ENCODE measurements around the gene ASPA.
A peak's percentile ranks its signal among the peaks of the same experiment; 100 is the strongest.
"Not testable (repeated sequence)": the region's sequence is repeated elsewhere in the genome, so short reads cannot be mapped to it uniquely, and the experiment has no call there.

Gene ASPA

GRCh38 chr17:3510090-3510489 lies 34.3 kb downstream of the ASPA start:
- no peak for DNase-seq

GRCh38 chr17:3511852-3512504 lies 36.2 kb downstream of the ASPA start:
- no peak for DNase-seq

- no peak for DNase-seq
These were observed 36.8 kb downstream of the ASPA start for GRCh38 chr17:3512505-3513171.

GRCh38 chr17:3513305-3514035 lies 37.7 kb downstream of the ASPA start:
- DNase-seq: peak in 1 of 4 experiments; percentile 14

GRCh38 chr17:3514167-3514566 lies 38.4 kb downstream of the ASPA start:
- DNase-seq: not testable (repeated sequence)

- no peak for DNase-seq
These were observed 39.1 kb downstream of the ASPA start for GRCh38 chr17:3514873-3515272.

- DNase-seq: not testable (repeated sequence)
These were observed 43.7 kb downstream of the ASPA start for GRCh38 chr17:3519472-3519871.

GRCh38 chr17:3524024-3524423 lies 48.2 kb downstream of the ASPA start:
- DNase-seq: no peak

- DNase-seq: no peak
These were observed 50.7 kb downstream of the ASPA start for GRCh38 chr17:3526491-3526890.

- DNase-seq: no peak
These were observed 51.2 kb downstream of the ASPA start for GRCh38 chr17:3526971-3527370.

GRCh38 chr17:3527468-3527867 lies 51.7 kb downstream of the ASPA start:
- no peak for DNase-seq

GRCh38 chr17:3527896-3528295 lies 52.1 kb downstream of the ASPA start:
- DNase-seq: no peak

GRCh38 chr17:3528403-3528851 lies 52.6 kb downstream of the ASPA start:
- DNase-seq: no peak

- no peak for DNase-seq
These were observed 53.2 kb downstream of the ASPA start for GRCh38 chr17:3528880-3529511.

- no peak for DNase-seq
These were observed 54.3 kb downstream of the ASPA start for GRCh38 chr17:3529817-3530741.

- DNase-seq: no peak
These were observed 55.7 kb downstream of the ASPA start for GRCh38 chr17:3531266-3532101.

- DNase-seq: no peak
These were observed 56.5 kb downstream of the ASPA start for GRCh38 chr17:3532106-3532858.

GRCh38 chr17:3532859-3533142 lies 57.0 kb downstream of the ASPA start:
- DNase-seq: no peak

- no peak for DNase-seq
These were observed 58.0 kb downstream of the ASPA start for GRCh38 chr17:3533752-3534151.

GRCh38 chr17:3534881-3535252 lies 59.1 kb downstream of the ASPA start:
- no peak for DNase-seq

Measured in suppressor macrophage (primary cell).